GM12891 (cell line): ENCODE data around the gene SIRT6.

ENCODE experiments used
- PAX5 ChIP-seq: IDR thresholded peaks from 2 replicates; pipeline ENCODE4 v1.6.1; 2011; ENCODE audit warnings: low read length, moderate library complexity, mild to moderate bottlenecking; ENCODE audit not compliant: insufficient read depth, severe bottlenecking
- POLR2A ChIP-seq: IDR thresholded peaks from 2 replicates; pipeline ENCODE4 v1.6.1; 2011; ENCODE audit warnings: low read depth, low read length, control low read depth
- POLR2AphosphoS5 ChIP-seq: IDR thresholded peaks from 2 replicates; pipeline ENCODE4 v1.6.1; 2011; ENCODE audit warnings: low read depth, low read length, control low read depth
- POU2F2 ChIP-seq: IDR thresholded peaks from 2 replicates; pipeline ENCODE4 v1.6.1; 2011; ENCODE audit warnings: low read depth, mild to moderate bottlenecking, control low read depth, low read length, moderate library complexity
- SPI1 ChIP-seq: IDR thresholded peaks from 2 replicates; pipeline ENCODE4 v1.6.1; 2011; ENCODE audit warnings: low read depth, low read length, control low read depth
- TAF1 ChIP-seq: IDR thresholded peaks from 2 replicates; pipeline ENCODE4 v1.6.1; 2011; ENCODE audit warnings: low read depth, low read length, control low read depth

DNA sequence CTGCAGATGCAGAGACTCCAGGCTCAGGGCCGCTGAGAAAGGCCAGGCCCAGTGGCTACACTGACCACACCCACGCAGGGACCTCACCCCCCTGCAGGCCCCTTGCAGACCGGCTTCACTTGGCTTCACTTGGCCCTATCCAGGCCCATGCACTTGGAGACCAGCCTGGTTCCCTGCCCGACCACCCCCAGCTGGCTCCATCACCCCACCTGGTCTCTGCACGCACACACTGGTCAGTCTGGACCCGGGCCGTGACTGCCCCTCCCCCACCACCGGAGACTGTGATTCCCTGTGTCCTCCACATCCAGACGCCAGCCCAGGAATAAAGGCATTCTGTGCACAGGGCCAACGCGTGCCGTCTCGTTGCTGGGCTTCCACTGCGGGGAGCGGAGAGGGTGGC is 42.1 kb upstream of the SIRT6 start:
- TF ChIP-seq POLR2AphosphoS5 (no peak), POLR2A (no peak), SPI1 (no peak), TAF1 (no peak), PAX5 (no peak), POU2F2 (no peak)
